K562 (cell line): ENCODE data around the gene ATG13.

Source experiments
- ELF1 ChIP-seq: fragments of 200-800 bp; sonication (Bioruptor generic); IDR thresholded peaks from 2 replicates; pipeline ENCODE4 v1.6.1; 2016; ENCODE audit warnings: missing genetic modification characterization, missing compliant biosample characterization
- ZHX1 ChIP-seq: fragments of 150-350 bp; conservative IDR thresholded peaks from 2 replicates; pipeline ENCODE4 v1.6.1; 2014; ENCODE audit warnings: low read length
- ZNF3 ChIP-seq: fragments of 250-450 bp; sonication (Bioruptor Pico); IDR thresholded peaks from 2 replicates; pipeline ENCODE4 v1.5.0; 2021; ENCODE audit warnings: mild to moderate bottlenecking, moderate library complexity
- ZNF347 ChIP-seq: fragments of 450-650 bp; formaldehyde crosslinking; IDR thresholded peaks from 2 replicates; pipeline ENCODE4 v1.4.0; 2020; ENCODE audit warnings: low read depth, mild to moderate bottlenecking, moderate library complexity
- TF ChIP-seq, protein P1 (sequence below), 3 experiments: IDR thresholded peaks in 2 of 3; conservative IDR thresholded peaks in 1 of 3; 2 replicates each; pipeline ENCODE4 v1.5.1; 2011 to 2012; ENCODE audit warnings: low read length in 3 of 3, mild to moderate bottlenecking in 3 of 3, control low read depth in 2 of 3, improper control_type of control experiment in 1 of 3, inconsistent platforms in 1 of 3, low read depth in 1 of 3, mixed read lengths in 1 of 3, moderate library complexity in 1 of 3; ENCODE audit not compliant: insufficient read depth in 2 of 3

DNA sequence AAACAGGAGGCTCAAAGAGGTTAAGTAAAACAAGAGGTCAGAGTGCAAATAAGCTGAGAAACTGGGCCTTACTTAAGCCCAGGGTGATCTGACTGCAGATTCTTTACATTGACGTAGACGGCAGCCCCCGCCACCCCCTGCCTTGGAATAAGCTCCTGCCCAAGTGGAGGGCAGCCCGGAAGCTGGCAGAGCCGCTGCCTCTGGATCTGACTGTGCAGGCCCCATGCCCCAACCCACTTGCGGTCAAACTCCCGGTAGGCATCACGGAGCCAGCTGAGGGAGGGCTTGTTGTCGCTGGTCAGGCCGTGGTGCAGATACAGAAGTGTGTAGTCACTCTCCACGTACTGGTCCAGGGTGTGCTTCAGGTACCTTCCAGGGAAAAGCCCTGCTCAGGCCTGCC lies 64.5 kb downstream of the ATG13 start:
- TF ChIP-seq, protein P1, sequence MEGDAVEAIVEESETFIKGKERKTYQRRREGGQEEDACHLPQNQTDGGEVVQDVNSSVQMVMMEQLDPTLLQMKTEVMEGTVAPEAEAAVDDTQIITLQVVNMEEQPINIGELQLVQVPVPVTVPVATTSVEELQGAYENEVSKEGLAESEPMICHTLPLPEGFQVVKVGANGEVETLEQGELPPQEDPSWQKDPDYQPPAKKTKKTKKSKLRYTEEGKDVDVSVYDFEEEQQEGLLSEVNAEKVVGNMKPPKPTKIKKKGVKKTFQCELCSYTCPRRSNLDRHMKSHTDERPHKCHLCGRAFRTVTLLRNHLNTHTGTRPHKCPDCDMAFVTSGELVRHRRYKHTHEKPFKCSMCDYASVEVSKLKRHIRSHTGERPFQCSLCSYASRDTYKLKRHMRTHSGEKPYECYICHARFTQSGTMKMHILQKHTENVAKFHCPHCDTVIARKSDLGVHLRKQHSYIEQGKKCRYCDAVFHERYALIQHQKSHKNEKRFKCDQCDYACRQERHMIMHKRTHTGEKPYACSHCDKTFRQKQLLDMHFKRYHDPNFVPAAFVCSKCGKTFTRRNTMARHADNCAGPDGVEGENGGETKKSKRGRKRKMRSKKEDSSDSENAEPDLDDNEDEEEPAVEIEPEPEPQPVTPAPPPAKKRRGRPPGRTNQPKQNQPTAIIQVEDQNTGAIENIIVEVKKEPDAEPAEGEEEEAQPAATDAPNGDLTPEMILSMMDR (IDR thresholded peaks at IDR 0.05 in 2 of 3, conservative IDR thresholded peaks at IDR 0.05 in 1 of 3; ENCODE audit: insufficient read depth in 2 of 3, low read depth in 1 of 3, low read length in 3 of 3): no peak
- no peak for TF ChIP-seq ELF1
- TF ChIP-seq ZNF3 (CRISPR knock-in tag): no peak
- TF ChIP-seq ZNF347 (CRISPR knock-in tag): no peak
- no peak for TF ChIP-seq ZHX1
